Liver (tissue), 3 donors: ENCODE results near the gene BMP7.

Experiments
- CTCF ChIP-seq: fragments of 150-350 bp; IDR thresholded peaks from 2 replicates; pipeline ENCODE4 v1.5.1; 2017; ENCODE audit warnings: improper control_type of control experiment, low read depth, low read length; ENCODE audit not compliant: missing input control
- GABPA ChIP-seq, 2 donors: IDR thresholded peaks in 1 of 2; conservative IDR thresholded peaks in 1 of 2; 2 replicates each; pipeline ENCODE4 v1.6.1; 2016; ENCODE audit warnings: antibody characterized with exemption in 2 of 2, mild to moderate bottlenecking in 1 of 2, moderate library complexity in 1 of 2
- RAD21 ChIP-seq, 2 donors: IDR thresholded peaks; 2 replicates each; pipeline ENCODE4 v1.6.1; 2016; ENCODE audit warnings: antibody characterized with exemption in 2 of 2, mild to moderate bottlenecking in 2 of 2
- donor health status: healthy.
- donor health status: healthy.

GRCh38 chr20:57274299-57274698, 7.9 kb upstream of the BMP7 start:
- TF ChIP-seq CTCF (no peak), RAD21 (IDR thresholded peaks at IDR 0.05) (no peak), GABPA (IDR thresholded peaks at IDR 0.05 in 1 of 2, conservative IDR thresholded peaks at IDR 0.05 in 1 of 2) (no peak)
